NT2/D1 (cell line): ENCODE measurements around the gene RNF44.

Source experiments
- DNase-seq: peaks from one replicate; pipeline ENCODE4 v3.0.0-alpha.2; 2011; ENCODE audit warnings: low read depth, low spot score
- H3K27me3 ChIP-seq: 2 replicates; pipeline ENCODE4 v1.6.0; 2011; ENCODE audit warnings: mild to moderate bottlenecking; ENCODE audit not compliant: insufficient read length, insufficient read depth
- H3K36me3 ChIP-seq: 2 replicates; pipeline ENCODE4 v1.6.1; 2011; ENCODE audit warnings: mild to moderate bottlenecking, low read length, mixed read lengths; ENCODE audit not compliant: insufficient read depth, insufficient read length
- H3K4me1 ChIP-seq: 2 replicates; pipeline ENCODE4 v1.5.1; 2011; ENCODE audit not compliant: insufficient read depth, insufficient read length
- H3K4me3 ChIP-seq: 2 replicates; pipeline ENCODE4 v1.5.1; 2011; ENCODE audit warnings: low read depth; ENCODE audit not compliant: insufficient read length
- H3K9ac ChIP-seq: 2 replicates; pipeline ENCODE4 v1.6.0; 2011; ENCODE audit warnings: low read depth; ENCODE audit not compliant: insufficient read length
- H3K9me3 ChIP-seq: 2 replicates; pipeline ENCODE4 v1.5.1; 2011; ENCODE audit warnings: mild to moderate bottlenecking, low read length; ENCODE audit not compliant: insufficient read depth
- SUZ12 ChIP-seq: IDR thresholded peaks from 2 replicates; pipeline ENCODE4 v1.6.1; 2011; ENCODE audit not compliant: insufficient read length, insufficient read depth; ENCODE audit errors: extremely low read depth
- YY1 ChIP-seq: IDR thresholded peaks from 2 replicates; pipeline ENCODE4 v1.6.1; 2011; ENCODE audit not compliant: insufficient read length, insufficient read depth
- ZNF274 ChIP-seq: IDR thresholded peaks from 2 replicates; pipeline ENCODE4 v1.6.1; 2011; ENCODE audit warnings: mild to moderate bottlenecking, low read depth, low read length

The RNF44 gene

DNA sequence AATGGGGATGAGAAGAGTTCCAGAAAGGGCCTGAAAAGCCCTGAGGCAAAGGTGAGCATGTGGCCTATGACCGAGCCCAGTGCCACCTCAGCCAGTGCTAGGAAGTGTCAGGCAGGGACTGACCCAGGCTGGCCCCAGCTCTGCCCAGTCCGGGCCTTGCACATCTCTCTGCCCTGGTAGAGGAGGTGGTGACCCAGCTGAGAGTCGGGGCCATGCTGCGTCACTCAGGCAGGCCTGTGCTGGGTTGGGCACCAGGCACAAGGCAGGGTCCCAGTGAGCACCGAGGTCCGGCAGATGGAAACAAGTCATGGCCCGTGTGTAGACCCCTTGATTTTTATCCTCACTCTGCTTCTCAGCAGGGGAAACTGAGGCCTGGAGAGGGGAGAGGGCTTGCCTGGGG is 12.7 kb upstream of the RNF44 start:
- Histone ChIP-seq H3K9ac (no peak overlapping the region), H3K4me3 (no peak overlapping the region), H3K9me3 (no peaks in the 10 kb centered on the region), H3K27me3 (no peaks in the 10 kb centered on the region), H3K4me1 (peaks cover 13% of the 10 kb centered on the region), H3K36me3 (no peaks in the 10 kb centered on the region)
- no peak for DNase-seq
- TF ChIP-seq YY1 (no peak), ZNF274 (no peak), SUZ12 (no peak)

DNA sequence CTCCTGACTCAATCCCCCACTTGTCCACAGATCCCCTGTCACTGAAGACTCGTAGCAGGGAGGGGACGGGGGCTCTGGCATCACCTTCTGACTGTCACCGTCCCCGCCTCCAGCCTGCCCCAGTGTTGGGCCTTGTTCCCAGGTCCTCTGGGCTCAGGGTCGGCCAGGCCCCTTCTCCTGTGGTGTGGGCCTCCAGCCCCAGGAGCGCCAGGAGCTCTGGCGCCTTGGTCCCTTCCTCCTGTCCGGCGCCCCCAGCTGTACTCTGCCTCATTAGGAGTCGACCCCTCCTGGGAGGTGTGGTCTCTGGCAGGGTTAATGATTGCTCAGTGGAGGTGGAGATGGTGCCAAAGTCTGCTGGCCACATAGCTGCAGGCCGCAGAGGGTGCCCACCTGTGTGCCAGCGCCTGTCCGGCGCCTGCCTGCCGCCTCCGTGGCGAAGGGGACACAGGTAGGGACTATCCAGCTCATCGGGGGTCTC is 11.8 kb upstream of the RNF44 start, which contains the start of gene CDHR2:
Gene CDHR2, plus strand, starts transcription at position 376 of the 478 bp plus-strand sequence. CDS start 16,011 bp downstream, outside the sequence.
- Histone ChIP-seq H3K4me3 (no peak within 1 kb of the TSS), H3K9me3 (no peaks in the 10 kb centered on the region), H3K27me3 (no peaks in the 10 kb centered on the region), H3K9ac (peak within 1 kb of the TSS; percentile 32), H3K4me1 (peaks cover 12% of the 10 kb centered on the region), H3K36me3 (no peaks in the 10 kb centered on the region)
- DNase-seq = no peak
- TF ChIP-seq YY1 = no peak

DNA sequence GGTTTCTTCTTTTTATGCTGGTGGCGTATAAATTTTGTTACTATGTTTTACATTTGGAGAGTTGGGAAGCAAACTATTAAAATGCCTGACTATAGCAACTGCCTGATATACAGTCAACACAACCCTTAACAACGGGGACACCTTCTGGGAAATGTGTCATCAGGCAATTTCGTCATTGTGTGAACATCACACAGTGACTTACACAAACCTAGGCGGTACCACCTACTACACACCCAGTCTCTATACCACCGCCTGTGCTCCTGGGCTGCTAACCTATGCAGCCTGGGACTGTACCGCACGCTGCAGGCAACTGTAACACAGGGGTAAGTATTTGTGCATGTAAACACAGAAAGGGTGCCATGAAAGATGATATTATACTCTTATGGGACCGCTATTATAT is 10.6 kb upstream of the RNF44 start:
- Histone ChIP-seq H3K4me1 (peaks cover 8% of the 10 kb centered on the region), H3K4me3 (no peak overlapping the region), H3K9ac (no peak overlapping the region), H3K36me3 (no peaks in the 10 kb centered on the region), H3K27me3 (no peaks in the 10 kb centered on the region), H3K9me3 (no peaks in the 10 kb centered on the region)
- TF ChIP-seq YY1 = no peak
- DNase-seq = no peak

DNA sequence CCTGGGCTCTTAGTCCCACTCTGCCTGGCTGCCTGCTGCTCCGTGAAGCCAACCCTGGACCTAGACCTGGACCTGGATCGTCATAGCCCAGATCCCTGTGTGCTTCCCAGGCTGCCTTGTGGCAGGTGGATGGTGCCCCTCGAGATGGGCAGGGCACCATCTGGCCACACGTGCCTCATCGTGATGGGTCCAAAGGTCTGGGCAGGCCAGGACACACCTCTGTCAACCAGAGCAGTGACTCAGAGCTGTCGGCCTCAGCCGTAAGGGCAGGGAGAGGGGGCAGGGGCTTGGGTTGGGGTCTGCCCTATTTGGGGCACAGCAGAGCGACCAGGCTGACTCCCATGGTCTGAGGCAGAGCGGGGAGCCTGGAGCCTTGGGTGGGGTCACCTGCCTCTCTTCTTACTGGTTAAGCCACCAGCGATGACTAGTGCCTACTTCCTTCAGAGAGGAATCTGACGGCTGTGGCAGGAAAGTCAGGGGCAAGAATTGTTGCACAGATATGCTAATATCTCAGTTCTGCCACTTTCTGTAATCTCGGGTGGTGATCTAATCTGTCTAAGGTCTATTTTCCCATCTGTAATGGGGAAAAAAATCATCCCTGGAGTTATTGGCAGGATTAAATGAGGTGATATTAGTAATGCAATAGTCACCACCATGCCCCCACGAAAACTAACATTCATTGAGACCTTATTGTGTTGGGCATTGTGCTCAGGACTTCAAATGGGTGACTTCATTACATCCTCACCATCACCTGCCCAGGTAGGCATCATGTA is 8.7 kb upstream of the RNF44 start:
- Histone ChIP-seq H3K36me3 (no peaks in the 10 kb centered on the region), H3K4me1 (peaks cover 15% of the 10 kb centered on the region), H3K4me3 (no peak overlapping the region), H3K9me3 (no peaks in the 10 kb centered on the region), H3K9ac (no peak overlapping the region), H3K27me3 (no peaks in the 10 kb centered on the region)
- TF ChIP-seq YY1 (no peak), SUZ12 (no peak), ZNF274 (no peak)
- no peak for DNase-seq

DNA sequence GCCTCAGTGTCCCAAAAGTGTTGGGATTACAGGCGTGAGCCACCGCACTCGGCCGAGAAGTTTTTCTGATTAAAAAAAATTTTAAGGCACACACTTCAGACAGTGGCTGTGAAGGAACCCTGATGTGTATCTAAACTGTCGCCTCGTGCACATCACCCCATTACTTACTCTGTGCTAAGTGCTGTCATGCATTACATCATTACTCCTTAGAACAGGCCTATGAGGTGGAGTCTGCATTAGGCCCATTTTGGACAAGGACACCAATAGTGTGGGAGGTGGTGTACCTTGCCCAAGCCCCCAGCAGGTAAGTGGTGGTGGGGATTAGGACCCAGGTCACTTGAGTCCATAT is 8.2 kb upstream of the RNF44 start:
- no peaks in the 10 kb centered on the region for H3K36me3 ChIP-seq
- DNase-seq = no peak
- H3K9me3 ChIP-seq = no peaks in the 10 kb centered on the region
- H3K27me3 ChIP-seq = no peaks in the 10 kb centered on the region
- no peak for TF ChIP-seq ZNF274
- TF ChIP-seq SUZ12 = no peak
- no peak for TF ChIP-seq YY1
- peaks cover 15% of the 10 kb centered on the region for H3K4me1 ChIP-seq
- H3K4me3 ChIP-seq = no peak overlapping the region
- H3K9ac ChIP-seq = no peak overlapping the region

DNA sequence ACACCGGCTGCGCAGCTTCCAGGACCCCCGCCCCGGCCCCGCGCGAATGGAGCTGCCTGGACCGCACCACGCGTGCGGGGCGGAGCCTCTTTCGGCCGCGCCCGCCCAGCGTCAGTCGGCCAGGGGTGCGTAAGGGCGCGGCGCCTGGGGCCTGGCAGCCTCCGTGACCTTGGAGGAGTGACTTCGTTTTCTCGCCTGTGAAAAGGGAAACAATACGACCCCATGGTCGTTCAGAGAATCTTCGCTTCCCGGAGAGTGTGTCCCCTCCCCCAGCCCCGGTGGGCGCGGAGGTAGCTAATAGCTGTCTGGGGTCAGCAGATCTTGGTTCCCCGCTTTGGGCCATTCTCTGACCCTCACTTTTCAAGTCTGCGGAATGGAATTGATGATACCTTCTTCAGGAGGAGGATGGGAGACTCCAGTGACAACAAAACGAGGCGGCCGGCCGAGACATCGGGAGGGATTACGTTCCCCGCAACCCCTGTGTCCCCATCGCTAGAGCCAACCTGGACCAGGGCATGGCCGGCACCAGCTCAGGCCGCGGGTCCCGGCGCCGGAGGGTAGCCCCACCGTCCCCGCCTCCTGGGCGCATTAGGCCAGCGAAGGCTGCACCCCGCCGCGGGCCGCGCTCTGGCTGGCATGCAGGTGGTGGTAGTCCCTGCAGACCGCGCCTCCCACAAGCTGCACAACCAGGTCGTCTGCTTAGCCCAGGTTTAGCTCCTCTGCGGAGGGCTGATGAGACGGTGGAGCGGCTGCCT is 6.4 kb upstream of the RNF44 start:
- no peak for DNase-seq
- H3K36me3 ChIP-seq = no peaks in the 10 kb centered on the region
- peaks cover 15% of the 10 kb centered on the region for H3K4me1 ChIP-seq
- TF ChIP-seq SUZ12 (no peak), ZNF274 (no peak), YY1 (no peak)
- H3K9me3 ChIP-seq = no peaks in the 10 kb centered on the region
- H3K27me3 ChIP-seq = no peaks in the 10 kb centered on the region
- peak overlapping the region; percentile 72 for H3K4me3 ChIP-seq
- H3K9ac ChIP-seq = peak overlapping the region; percentile 90

DNA sequence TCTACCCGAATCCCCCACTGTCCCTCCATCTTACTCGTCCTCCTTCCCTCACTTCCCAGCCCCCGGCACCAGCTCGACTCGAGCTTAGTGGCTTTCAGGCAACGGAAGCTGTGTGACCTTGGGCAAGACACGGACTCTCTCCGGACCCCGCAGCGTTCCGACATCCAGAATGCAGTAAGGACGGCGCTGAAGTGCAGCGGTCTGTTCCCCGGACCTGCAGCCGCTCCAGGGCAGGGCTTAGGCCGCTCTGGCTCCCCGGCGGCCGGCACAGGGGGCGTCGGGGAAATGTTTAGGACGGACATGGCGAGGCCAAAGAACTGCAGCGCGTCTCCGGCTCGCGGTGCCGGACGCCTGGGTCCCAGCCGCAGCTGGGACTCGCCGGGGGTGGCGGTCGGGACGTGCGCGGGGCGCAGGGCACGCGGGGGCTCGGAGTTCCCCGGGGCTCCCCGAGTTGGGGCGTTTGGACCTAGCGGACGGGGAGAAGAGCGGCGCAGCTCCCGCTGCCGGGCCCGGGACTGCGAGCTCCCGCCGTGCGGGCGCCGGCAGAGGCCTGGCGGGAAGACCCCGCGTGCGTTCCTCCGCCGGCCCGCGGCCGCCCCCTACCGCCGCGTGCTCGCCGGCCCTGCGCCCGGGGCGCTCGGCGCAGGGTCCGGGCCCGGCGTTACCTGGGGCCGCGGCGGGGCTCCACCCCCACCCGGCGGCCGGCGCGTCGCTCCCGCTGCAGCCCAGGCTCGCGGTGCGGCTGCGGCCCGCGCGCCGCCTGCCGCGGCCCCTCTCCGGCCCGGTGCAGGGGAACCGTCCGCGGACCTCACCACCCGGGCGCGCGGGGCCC is 5.6 kb upstream of the RNF44 start:
- H3K9me3 ChIP-seq = no peaks in the 10 kb centered on the region
- peak overlapping the region; percentile 72 for H3K4me3 ChIP-seq
- no peak for DNase-seq
- peak overlapping the region; percentile 90 for H3K9ac ChIP-seq
- H3K36me3 ChIP-seq = no peaks in the 10 kb centered on the region
- TF ChIP-seq SUZ12 (no peak), ZNF274 (no peak), YY1 (no peak)
- peaks cover 15% of the 10 kb centered on the region for H3K4me1 ChIP-seq
- no peaks in the 10 kb centered on the region for H3K27me3 ChIP-seq
